ENCODE data around the gene GRB7.
A peak's percentile ranks its signal among the peaks of the same experiment; 100 is the strongest.
"Not testable (repeated sequence)": the region's sequence is repeated elsewhere in the genome, so short reads cannot be mapped to it uniquely, and the experiment has no call there.

The GRB7 gene

DNA sequence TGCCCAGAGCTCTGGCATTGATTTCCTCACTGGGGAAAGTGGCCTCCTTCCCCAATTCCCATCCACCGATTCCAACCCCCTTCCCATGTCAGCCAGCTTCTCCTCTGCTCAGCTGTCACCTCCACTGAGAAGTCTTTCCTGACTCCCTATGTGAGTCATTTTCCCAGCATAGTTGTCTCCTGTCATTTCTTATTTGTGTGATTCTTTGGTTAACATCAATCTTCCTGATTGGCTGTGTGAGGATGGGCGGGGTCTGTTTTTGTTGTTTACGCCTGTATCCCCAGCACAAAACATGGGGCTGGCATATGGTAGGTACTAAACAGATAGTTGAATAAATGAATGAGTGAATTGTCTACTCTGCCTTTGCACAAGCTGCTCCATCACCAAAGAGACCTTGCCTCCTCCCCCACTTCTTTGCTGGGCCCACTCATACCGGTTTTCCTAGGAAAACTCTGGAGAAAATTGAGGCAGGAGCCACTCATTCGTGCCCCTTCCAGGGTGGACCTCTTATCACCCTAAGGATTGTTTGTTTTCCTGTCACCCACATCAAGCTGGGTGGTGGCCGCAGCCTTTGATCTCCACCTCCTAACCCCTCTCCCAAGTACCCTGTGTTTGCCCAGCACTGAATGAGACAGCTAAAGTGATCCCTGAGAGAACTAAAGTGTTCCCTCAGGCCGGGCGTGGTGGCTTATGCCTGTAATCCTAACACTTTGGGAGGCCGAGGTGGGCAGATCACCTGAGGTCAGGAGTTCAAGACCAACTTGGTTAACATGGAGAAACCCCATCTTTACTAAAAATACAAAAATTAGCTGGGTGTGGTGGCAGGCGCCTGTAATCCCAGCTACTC is 1.2 kb upstream of the GRB7 start:
- no peak for DNase-seq

DNA sequence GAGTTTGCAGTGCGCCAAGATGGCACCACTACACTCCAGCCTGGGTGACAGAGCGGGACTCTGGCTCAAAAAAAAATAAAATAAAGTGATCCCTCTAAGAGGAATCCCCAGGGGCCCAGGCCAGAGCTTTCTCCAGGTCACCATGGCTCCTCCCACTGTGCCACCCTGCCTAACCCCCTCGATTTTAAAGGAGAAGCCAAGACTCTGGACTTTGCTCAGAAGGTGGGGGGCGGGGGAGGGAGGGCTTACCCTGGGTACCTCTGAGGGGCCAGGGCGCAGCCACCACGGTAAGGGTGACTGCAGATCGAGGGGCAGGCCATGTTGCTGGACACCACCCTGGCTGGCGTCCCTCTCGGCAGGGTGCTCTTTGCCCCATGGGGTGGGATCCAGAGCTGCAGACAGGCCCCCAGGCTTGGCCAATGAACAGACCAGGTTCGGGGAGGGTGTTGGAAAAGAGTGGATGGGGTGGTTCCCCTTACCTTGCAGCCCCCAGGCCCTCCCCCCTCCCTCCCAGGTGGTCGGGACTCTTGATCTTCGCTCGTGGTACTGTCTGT is 455 bp upstream of the GRB7 start:
- DNase-seq: no peak

DNA sequence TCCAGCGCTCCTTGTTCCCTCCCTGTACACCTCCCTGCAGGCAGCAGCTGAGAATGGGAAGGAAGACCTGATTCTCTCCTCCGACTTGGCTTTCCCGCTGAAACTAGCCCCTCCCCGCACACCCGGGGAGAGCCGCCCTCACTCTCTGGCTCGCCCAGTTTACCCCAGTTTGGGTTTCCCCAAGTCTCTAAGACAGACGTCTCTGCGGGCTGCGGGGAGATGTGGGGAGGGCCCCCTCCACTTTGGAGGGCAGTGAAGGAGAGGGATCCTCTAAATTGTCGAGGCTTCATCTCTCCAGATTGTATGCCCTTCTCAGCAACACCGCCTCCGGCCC is 797 bp downstream of the GRB7 start:
- peak; percentile 54 for DNase-seq

DNA sequence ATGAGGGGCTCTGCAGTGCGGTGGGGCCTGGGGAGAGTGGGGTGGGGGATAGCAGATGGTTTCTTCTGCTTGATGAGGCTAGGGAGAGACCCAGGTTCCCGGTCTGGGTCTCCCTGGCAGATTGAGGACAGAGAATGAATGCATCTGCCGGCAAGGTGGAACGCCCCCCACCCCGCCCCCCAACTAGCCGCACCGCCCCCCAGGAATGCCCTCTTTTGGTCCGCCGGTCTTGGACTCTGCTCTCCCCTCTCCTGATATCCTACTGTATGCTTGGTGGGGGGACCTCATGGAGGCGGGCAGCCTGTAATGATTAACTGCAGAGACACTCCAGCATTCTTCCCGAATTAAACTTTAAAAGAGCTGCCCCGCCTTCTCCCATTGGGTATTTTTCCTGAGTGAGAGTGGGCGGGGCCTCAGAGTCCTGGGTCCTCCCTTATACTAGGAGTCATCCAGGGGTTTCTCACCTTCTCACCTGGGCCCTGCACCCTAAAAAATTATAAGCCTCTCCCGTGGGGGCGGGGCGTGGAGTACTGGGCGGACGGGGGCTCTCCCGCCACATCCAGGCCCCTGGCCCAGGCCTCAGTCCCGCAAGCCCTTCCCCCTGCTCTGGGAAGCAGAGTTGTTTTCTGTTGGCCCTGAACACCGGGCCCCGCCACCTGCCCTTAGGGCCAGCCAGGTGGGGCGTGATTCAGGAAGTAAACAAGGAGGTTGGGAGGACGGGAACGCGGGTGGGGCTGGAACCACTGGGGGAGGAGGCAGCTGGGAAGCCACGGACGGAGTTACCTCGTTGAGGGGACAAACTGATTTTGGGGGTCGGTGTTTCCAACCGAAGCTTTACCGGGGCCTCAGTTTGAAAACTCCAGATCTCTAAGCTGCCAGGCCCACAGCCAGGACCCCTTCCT is 1.5 kb downstream of the GRB7 start:
- DNase-seq: no peak

DNA sequence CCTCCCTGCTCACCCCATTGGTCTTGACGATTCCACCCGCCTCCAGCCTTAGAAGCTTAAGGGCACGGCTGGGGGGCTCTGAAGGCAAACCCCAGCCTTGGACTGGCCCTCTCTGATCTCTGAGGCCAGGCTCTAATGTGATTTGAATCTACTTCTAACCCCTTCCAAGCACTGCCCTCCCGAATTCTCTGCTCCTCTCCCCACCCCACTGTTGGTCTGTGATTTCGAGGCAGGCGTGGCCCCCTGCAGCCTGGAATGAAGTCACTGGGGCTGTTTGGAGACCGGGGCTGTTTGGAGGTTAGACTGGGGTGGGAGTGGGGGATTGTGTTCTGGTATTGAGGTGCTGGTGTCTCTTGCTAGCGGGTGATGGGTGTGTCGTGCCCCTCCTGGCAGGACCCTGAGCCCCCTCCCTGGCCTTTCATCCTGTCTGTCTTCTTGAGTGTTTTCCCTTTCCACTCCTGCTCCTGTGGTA is 2.2 kb downstream of the GRB7 start:
- DNase-seq: no peak

DNA sequence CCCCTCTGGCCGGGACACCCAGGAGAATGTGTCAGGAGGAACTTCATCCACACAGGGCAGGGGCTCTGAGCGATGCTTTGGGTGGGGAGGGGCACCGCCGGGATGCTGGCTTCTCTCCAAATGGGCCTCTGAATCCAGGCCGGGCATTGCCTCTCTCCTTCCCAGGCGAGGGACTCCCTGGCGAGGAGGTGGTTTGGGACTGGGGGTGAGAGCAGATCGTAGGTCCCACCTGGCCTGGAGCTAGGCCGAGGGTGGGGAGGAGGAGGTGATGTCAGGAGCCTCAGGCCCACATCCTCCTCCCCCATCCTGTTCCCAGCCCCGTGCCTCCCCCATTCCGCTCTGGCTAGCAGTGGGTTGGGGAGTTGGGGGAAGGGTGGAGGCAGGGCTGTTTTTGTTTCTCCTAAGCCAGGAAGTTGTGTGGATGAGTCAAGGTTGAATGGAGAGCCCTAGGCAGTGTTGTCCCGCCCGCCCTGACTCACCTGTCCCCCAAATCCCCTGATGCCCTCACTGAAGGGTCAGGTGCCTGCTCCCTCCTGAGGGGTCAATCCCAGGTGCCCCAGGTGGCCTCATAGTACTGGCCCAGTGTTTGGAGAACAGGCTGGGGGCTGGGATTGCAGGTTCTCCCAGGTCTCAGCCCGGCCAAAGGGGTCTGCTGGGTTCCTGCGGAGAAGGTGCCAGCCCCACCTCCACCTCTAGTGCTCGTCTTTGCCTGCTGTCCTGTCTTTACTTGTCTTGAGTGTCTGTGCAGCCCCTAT is 2.8 kb downstream of the GRB7 start:
- no peak for DNase-seq

DNA sequence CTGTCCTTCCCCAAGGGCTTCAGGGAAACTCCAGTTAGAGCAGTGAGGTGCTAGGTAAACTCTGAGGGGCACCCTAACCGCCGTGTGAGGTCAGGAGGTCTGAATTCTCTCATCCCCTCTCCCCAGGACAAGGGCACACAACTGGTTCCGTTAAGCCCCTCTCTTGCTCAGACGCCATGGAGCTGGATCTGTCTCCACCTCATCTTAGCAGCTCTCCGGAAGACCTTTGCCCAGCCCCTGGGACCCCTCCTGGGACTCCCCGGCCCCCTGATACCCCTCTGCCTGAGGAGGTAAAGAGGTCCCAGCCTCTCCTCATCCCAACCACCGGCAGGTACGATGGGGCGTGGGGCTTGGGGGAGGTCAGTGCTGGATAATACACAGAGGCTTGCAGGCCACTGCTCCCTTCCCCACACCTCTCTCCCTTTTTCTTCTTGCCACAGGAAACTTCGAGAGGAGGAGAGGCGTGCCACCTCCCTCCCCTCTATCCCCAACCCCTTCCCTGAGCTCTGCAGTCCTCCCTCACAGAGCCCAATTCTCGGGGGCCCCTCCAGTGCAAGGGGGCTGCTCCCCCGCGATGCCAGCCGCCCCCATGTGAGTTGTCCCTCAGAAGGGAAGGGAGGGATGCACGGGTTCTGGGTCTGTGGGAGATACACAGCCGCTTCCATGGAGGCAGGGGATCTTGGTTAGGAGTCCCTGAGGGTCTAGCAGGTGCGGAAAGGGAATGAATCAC is 4.6 kb downstream of the GRB7 start:
- DNase-seq: no peak

DNA sequence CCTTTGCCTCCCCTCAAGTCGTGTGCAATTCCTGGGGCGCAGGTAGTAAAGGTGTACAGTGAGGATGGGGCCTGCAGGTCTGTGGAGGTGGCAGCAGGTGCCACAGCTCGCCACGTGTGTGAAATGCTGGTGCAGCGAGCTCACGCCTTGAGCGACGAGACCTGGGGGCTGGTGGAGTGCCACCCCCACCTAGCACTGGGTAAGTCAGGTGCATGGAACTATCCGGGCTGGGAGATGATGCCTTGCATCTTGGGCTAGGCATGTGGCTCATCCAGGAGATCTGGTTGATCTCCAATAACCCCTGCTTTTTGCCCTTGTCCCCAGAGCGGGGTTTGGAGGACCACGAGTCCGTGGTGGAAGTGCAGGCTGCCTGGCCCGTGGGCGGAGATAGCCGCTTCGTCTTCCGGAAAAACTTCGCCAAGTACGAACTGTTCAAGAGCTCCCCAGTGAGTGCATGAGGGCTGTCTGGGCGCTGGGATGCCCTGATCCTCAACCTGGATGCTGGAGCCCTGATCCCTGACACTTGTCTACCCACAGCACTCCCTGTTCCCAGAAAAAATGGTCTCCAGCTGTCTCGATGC is 5.2 kb downstream of the GRB7 start:
- DNase-seq: no peak

DNA sequence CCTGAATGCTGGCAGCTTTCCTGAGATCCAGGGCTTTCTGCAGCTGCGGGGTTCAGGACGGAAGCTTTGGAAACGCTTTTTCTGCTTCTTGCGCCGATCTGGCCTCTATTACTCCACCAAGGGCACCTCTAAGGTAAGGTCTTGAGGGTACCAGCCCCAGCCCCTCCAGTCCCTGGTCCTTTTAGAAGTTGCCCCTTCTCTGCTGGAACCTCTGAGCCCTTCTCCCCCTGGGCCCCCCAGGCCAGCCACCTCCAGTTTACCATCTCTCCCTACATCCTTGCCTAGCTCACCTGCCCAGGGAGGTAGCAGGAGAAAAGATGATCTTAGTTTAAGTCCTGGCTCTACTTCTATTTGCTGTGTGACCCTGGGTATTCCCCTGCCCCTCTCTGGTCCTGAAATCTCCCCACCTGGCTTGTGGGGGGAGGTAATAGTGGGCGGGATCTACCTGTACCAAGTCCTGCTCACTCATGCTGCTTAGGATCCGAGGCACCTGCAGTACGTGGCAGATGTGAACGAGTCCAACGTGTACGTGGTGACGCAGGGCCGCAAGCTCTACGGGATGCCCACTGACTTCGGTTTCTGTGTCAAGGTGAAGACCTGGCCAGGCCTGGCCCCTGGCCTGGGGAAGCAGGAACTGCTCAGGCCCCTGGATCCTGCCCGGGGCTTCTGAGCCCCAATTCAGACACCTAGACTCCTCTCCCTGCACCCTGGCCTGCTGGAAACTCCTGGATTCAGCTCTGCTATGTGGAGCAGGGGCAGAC is 6.5 kb downstream of the GRB7 start:
- DNase-seq: no peak

DNA sequence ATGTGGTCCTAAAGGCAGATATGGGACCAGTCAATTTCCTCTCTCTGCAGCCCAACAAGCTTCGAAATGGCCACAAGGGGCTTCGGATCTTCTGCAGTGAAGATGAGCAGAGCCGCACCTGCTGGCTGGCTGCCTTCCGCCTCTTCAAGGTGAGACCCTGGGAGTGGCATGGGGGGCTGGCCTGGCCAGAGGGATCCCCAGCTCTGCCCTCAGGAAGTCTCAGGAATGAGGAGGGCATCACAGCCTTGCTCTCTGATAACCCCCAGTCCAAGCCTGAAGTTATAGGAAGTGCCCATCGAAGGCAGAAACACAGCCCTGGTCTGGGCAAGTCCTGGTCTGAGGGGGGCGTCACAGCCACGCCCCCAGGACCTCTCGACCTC is 7.1 kb downstream of the GRB7 start:
- no peak for DNase-seq

DNA sequence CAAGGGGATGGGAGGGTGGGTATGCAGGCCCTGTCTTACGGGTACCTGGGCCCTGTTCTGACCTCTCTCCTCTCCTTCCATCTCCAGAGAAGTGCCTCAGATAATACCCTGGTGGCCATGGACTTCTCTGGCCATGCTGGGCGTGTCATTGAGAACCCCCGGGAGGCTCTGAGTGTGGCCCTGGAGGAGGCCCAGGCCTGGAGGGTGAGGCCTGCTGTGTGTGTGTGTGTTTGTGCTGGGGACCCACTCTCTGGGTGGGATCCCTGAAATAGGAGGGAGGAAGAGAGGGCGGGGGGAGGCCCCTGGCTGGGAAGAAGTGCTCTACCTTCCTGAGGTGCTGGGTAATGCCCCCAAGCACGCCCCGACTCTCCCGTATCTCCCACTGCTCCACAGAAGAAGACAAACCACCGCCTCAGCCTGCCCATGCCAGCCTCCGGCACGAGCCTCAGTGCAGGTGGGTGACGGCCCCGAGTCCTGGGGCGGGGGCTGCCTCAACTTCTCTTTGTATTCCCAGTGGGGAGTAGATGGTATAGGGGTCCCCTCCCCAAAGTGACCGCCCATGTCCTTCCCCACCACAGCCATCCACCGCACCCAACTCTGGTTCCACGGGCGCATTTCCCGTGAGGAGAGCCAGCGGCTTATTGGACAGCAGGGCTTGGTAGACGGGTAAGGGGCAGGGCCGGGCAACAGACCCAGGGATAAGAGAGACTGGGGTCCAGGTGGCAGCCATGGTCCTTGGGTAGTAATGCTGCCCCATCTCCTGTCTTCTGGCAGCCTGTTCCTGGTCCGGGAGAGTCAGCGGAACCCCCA is 7.8 kb downstream of the GRB7 start:
- no peak for DNase-seq

DNA sequence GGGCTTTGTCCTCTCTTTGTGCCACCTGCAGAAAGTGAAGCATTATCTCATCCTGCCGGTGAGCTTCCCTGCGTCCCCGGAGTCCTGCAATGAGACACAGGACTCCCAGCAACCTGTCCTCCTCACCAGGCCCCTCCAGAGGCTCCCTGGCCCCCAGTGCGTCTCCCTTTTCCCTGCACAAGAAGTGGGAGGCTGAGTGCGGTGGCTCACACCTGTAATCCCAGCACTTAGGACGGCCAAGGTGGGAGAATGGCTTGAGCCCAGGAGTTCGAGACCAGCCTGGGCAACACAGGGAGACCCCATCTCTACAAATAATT is 8.4 kb downstream of the GRB7 start:
- DNase-seq: no peak

DNA sequence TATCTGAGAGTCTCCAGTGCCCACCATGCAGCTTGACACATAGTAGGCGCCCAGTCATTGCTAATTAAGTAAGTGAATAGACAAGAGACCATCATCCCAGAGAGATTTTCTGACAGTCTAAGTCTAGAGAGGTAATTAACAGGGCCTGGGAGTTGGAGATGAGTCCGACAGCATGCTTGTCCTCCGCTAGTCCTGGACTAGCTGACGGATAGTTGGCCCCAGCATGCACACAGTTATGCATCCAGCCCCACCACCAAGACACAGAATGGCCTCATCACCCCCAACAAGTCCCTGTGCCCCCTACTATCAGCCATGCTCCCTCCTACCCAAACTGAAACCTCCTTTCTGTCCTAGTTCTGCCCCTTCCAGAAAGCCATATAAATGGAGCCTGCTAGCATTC is 10.0 kb downstream of the GRB7 start:
- no peak for DNase-seq

DNA sequence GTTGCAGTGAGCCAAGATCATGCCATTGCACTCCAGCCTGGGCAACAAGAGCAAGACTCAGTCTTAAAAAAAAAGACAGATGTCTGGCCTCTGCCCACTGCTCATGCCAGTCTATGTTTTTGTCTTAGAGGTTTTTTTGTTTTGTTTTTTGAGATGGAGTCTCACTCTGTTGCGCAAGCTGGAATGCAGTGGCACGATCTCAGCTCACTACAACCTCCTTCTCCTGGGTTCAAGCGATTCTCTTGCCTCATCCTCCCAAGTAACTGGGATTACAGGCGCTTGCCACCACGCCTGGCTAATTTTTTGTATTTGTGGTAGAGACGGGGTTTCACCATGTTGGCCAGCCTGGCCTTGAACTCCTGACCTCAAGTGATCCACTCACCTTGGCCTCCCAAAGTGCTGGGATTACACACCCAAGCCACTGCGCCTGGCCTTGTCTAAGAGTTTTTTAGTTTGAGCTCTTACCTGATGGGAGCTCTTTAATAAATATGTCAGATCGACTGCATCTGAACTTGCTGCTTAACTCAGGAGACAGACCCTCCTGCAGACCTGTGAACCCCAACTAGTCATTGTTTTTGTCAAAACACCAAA is 10.8 kb downstream of the GRB7 start:
- DNase-seq: not testable (repeated sequence)

DNA sequence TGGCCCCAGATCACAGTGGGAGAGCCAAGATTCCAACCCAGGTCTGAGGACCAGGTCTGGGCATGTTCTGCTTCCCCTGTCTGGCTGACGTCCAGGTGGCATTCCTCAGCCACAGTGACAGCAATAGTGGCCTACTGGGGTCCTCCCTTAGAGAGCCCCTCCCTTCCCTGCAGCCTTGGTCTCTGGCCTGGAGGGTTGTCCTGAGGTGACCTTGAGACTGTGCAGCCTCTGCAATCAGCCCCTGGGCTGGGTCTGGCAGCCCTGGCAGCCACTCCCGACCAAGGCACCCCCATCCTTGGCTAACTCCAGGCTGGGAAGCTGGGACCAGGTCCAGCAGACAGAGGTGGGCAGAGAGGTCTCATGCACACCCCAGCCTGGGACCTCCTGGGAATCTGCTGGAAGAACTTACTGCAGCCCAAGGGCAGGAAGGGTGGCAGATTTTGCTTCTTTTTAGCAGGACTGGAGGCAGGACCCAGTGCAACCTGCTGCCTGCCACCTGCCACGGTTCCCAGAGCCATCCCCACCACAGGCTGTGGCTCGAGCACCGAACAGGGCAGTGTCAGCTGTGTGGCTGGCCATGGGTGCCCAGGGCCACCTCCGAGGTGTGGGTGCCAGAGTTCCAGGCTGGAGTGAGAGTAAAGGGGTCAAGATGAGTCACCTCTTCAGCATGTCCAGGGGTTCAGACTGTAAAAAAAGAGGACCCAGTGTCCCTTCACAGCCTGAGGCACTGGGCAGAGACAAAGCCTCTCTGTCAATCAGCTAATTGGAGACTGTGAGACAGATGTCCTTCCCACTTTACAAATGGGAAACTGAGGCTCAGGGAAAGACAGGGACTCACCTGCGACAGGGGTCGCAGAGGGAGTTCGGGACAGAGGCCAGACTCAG is 12.6 kb downstream of the GRB7 start:
- DNase-seq: no peak

DNA sequence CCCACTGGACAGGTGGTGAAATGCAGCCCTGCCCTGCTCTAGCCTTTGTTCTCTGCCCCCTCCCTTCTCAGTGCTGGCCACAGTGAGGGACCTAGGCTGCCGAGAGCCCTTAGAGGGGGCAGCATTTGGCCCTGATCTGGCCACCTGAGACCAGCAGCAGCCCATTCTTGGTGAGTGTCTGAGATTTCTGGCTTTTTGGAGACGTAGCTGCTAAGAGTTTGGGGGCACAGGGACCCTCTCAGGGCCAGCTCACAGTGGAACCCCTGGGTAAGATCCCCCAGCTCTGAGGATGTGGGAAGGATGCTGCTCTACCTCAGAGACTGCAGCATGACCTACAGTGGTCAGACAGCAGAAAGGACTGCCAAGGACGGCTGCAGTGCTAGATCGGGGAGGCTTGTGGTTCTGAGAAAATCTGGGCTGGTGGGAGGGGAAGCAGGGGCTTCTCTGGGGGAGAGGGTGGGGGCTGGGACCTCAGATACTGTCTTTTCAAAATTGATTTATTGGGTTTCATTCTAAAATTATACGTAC is 13.3 kb downstream of the GRB7 start:
- no peak for DNase-seq

DNA sequence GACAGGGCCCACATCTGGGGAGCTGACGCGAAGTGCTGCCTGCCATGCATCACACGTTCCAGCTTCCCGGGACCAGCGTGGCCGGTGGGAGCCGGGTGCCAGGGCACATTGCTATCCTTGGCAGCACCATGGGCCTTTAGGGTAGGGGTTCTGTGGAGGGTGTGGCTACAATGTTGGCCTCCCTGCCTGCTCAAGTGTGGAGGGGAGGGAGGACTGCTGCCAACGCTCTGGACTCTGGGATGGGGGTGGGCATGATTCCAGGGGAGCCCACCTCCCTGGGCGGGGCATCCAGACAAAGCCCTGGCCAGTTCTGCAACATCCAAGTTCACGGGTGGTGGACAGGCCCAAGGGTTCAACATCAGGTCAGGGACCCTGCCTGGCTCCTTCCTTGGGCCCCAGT is 13.9 kb downstream of the GRB7 start:
- no peak for DNase-seq

DNA sequence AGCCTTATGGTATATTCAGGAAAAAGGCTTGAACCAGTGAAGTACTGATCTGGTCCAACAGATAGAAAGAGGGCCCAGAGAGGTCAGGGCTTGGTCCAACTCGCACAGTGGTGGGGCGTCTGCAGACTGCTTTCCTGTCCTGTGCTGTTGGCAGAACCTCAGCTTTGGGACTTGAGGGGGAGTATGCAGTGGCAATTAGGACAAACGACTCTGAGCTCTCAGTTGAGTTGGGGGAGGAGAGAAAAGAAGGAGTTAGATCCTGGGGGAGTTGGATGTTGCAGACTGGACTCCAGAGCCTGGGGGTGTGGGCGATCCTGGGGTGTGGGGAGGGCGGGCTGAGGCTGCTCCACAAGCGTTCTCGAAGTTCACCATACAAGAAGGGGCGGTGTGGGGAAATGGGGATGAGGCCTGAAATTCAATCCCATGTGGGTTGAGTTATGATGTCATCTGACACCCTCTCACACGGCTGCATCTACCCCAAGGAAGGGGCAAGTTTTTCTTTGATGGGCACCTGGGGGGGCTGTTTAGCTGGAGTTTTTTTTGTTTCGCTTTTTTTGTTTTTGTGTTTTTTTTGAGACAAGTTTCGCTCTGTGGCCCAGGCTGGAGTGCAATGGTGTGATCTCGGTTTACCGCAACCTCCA is 14.6 kb downstream of the GRB7 start:
- DNase-seq: no peak

All from T-helper 9 cell (primary cell).